ENCODE data around the gene PHACTR1.

PHACTR1 gene

GRCh38 chr6:13141387-13141786 is 424.8 kb downstream of the PHACTR1 start:
- no peak for TF ChIP-seq CTCF (IDR thresholded peaks at IDR 0.05; ENCODE audit: low read depth, low read length, missing control alignments)
- no peak overlapping the region for H3K4me3 ChIP-seq (replicated peaks; ENCODE audit: low read depth, low read length)
- no peak for DNase-seq (ENCODE audit: extremely low read depth, low read depth)

GRCh38 chr6:13142611-13143010 is 426.0 kb downstream of the PHACTR1 start:
- H3K4me3 ChIP-seq (replicated peaks; ENCODE audit: low read depth, low read length), result no peak overlapping the region
- TF ChIP-seq CTCF (IDR thresholded peaks at IDR 0.05; ENCODE audit: low read depth, low read length, missing control alignments), result no peak
- no peak for DNase-seq (ENCODE audit: extremely low read depth, low read depth)

DNA sequence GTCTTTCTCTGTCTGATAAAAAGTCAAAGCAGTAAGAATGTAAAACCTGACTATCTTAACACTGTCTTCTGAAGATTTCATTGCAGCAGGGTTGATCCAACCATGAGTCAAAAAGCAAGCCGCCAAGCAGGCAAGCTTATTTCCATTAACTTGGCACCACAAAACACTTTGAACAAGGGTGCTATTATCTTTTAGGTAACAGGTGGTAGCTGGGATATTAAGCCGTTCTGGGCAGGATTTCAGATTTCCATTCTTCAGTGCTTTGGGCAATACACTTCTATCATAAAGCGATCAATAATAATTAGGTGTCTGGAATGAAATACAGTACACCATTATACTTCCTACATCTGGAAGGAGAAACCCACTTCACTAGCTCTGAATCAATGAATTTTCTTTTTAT is 429.9 kb downstream of the PHACTR1 start:
- DNase-seq (ENCODE audit: extremely low read depth, low read depth), result no peak
- no peak overlapping the region for H3K4me3 ChIP-seq (replicated peaks; ENCODE audit: low read depth, low read length)
- no peak for TF ChIP-seq CTCF (IDR thresholded peaks at IDR 0.05; ENCODE audit: low read depth, low read length, missing control alignments)

DNA sequence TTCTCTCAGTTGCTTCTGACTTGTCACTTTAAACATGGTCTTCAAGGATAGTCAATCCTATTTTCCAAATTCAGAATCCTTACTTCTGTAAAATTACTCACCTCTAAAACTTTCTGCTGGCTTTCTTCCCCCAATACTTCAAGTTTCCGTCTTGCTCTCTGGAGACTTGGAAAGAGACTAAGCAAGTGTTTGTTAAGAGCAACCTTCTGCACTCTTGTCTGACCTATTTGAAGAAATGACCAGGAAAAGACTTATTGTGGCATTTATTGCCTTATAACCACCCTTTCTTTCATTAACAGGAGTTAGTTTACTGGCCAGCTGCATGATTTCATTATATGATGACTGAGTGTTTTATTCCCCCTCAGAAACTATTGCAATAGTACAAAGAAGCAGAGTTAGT is 430.8 kb downstream of the PHACTR1 start:
- no peak for TF ChIP-seq CTCF (IDR thresholded peaks at IDR 0.05; ENCODE audit: low read depth, low read length, missing control alignments)
- DNase-seq (ENCODE audit: extremely low read depth, low read depth), result no peak
- H3K4me3 ChIP-seq (replicated peaks; ENCODE audit: low read depth, low read length), result no peak overlapping the region

GRCh38 chr6:13147782-13148181 is 431.2 kb downstream of the PHACTR1 start:
- no peak for TF ChIP-seq CTCF (IDR thresholded peaks at IDR 0.05; ENCODE audit: low read depth, low read length, missing control alignments)
- no peak for DNase-seq (ENCODE audit: extremely low read depth, low read depth)

GRCh38 chr6:13152764-13153163 is 436.2 kb downstream of the PHACTR1 start:
- no peak overlapping the region for H3K4me3 ChIP-seq (replicated peaks; ENCODE audit: low read depth, low read length)
- no peak for DNase-seq (ENCODE audit: extremely low read depth, low read depth)
- no peak for TF ChIP-seq CTCF (IDR thresholded peaks at IDR 0.05; ENCODE audit: low read depth, low read length, missing control alignments)

More at GRCh38 chr6:13147782-13148181, 431.2 kb downstream of the PHACTR1 start:
- no peak overlapping the region for H3K4me3 ChIP-seq (replicated peaks; ENCODE audit: low read depth, low read length)

- TF ChIP-seq CTCF (IDR thresholded peaks at IDR 0.05; ENCODE audit: low read depth, low read length, missing control alignments), result no peak
- DNase-seq (ENCODE audit: extremely low read depth, low read depth), result no peak
- H3K4me3 ChIP-seq (replicated peaks; ENCODE audit: low read depth, low read length), result no peak overlapping the region
Observed at GRCh38 chr6:13156381-13156780, 439.8 kb downstream of the PHACTR1 start.
